GM19035 (cell line): ENCODE data around the gene RLN1.
"Not testable (repeated sequence)": the region's sequence is repeated elsewhere in the genome, so short reads cannot be mapped to it uniquely, and the experiment has no call there.

Source experiments
- ATAC-seq: cut with Tn5 transposase; IDR thresholded peaks from one replicate; pipeline ENCODE4 v1.9.1; 2021; ENCODE audit not compliant: unreplicated experiment

The RLN1 gene

GRCh38 chr9:5326187-5326586 lies 13.5 kb downstream of the RLN1 start:
- no peak for ATAC-seq

GRCh38 chr9:5321601-5322000 lies 18.1 kb downstream of the RLN1 start:
- ATAC-seq = not testable (repeated sequence)

- ATAC-seq = no peak
Observed at GRCh38 chr9:5321058-5321457, 18.6 kb downstream of the RLN1 start.

GRCh38 chr9:5316406-5316805 lies 23.3 kb downstream of the RLN1 start:
- not testable (repeated sequence) for ATAC-seq

- ATAC-seq = no peak
Observed at GRCh38 chr9:5315187-5315923, 24.3 kb downstream of the RLN1 start.

- no peak for ATAC-seq
Observed at GRCh38 chr9:5310851-5311250, 28.8 kb downstream of the RLN1 start.

GRCh38 chr9:5305741-5306140 lies 33.9 kb downstream of the RLN1 start:
- no peak for ATAC-seq

GRCh38 chr9:5303840-5304795 lies 35.6 kb downstream of the RLN1 start, which contains the start of gene RLN2:
Gene RLN2, minus strand, starts transcription at chr9:5304716. Its CDS starts 136 bp downstream, at chr9:5304580.
- ATAC-seq = peak; percentile 99

GRCh38 chr9:5301544-5301943 lies 38.1 kb downstream of the RLN1 start:
- ATAC-seq = no peak

GRCh38 chr9:5292141-5292540 lies 47.5 kb downstream of the RLN1 start:
- no peak for ATAC-seq

- no peak for ATAC-seq
Observed at GRCh38 chr9:5288591-5288990, 51.1 kb downstream of the RLN1 start.

- ATAC-seq = no peak
Observed at GRCh38 chr9:5286262-5286661, 53.4 kb downstream of the RLN1 start.
